PC-9 (cell line): ENCODE measurements around the gene PI4KA. TPM values are rescaled to one million over a fixed set of nuclear protein-coding genes. Genes with fewer than 3 reads are reported as not detected.

Source experiments
- BruUV-seq: library from RNA; stranded (reverse); fragments of 400-500 nt; replicated peaks from 2 replicates; lab custom pipeline; 2021; lab: Mats Ljungman, UMichigan
- CTCF ChIA-PET: fragments of 300-600 bp; sonication (Branson Sonifier 250); formaldehyde crosslinking; loops from one replicate; lab custom pipeline; 2022; ENCODE audit warnings: antibody characterized with exemption; lab: Charles Lee
- POLR2A ChIA-PET: fragments of 300-600 bp; sonication (Branson Sonifier 250); formaldehyde crosslinking; loops from one replicate; lab custom pipeline; 2022; ENCODE audit warnings: antibody characterized with exemption; ENCODE audit not compliant: unreplicated experiment; lab: Charles Lee
- DNase-seq, 2 experiments: peaks; one replicate each; pipeline versions ENCODE4 v3.0.0 to v3.0.0-alpha.2; 2015 to 2022; ENCODE audit warnings: mixed read lengths in 1 of 2
- H2AFZ ChIP-seq: fragments of 200-600 bp; sonication (generic); 2 replicates; pipeline ENCODE4 v1.8.1; 2017; ENCODE audit warnings: antibody characterized with exemption
- H3F3A ChIP-seq: fragments of 200-600 bp; sonication (generic); 2 replicates; pipeline ENCODE4 v1.8.1; 2017; ENCODE audit warnings: antibody characterized with exemption, mild to moderate bottlenecking, low read depth; ENCODE audit not compliant: insufficient read depth
- H3K27ac ChIP-seq: fragments of 200-600 bp; sonication (generic); 2 replicates; pipeline ENCODE4 v1.6.1; 2016; ENCODE audit warnings: mixed run types
- H3K27me3 ChIP-seq: fragments of 200-600 bp; sonication (generic); 2 replicates; pipeline ENCODE4 v1.6.1; 2016; ENCODE audit warnings: low read depth, mixed run types; ENCODE audit not compliant: insufficient read depth
- H3K36me3 ChIP-seq: fragments of 200-600 bp; sonication (generic); 2 replicates; pipeline ENCODE4 v1.6.1; 2016; ENCODE audit warnings: low read depth, mixed run types
- H3K4me1 ChIP-seq: fragments of 200-600 bp; sonication (generic); replicated peaks from 2 replicates; pipeline ENCODE4 v1.6.1; 2016; ENCODE audit warnings: mixed run types; ENCODE audit not compliant: insufficient read depth
- H3K4me2 ChIP-seq: fragments of 200-600 bp; sonication (generic); 2 replicates; pipeline ENCODE4 v1.6.1; 2017; ENCODE audit warnings: mixed run types
- H3K4me3 ChIP-seq: fragments of 200-600 bp; sonication (generic); 2 replicates; pipeline ENCODE4 v1.6.1; 2016; ENCODE audit warnings: mixed run types
- H3K79me2 ChIP-seq: fragments of 200-600 bp; sonication (generic); 2 replicates; pipeline ENCODE4 v1.6.1; 2017; ENCODE audit warnings: low read depth, mixed run types
- H3K9me2 ChIP-seq: fragments of 200-600 bp; sonication (generic); 2 replicates; pipeline ENCODE4 v1.8.1; 2017; ENCODE audit warnings: mild to moderate bottlenecking; ENCODE audit not compliant: insufficient read depth
- H3K9me3 ChIP-seq: fragments of 200-600 bp; sonication (generic); 2 replicates; pipeline ENCODE4 v1.8.1; 2016; ENCODE audit warnings: low read depth; ENCODE audit not compliant: insufficient read depth
- H4K20me1 ChIP-seq: fragments of 200-600 bp; sonication (generic); 2 replicates; pipeline ENCODE4 v1.8.1; 2017; ENCODE audit not compliant: insufficient read depth
- EZH2 ChIP-seq: fragments of 200-600 bp; sonication (generic); IDR thresholded peaks from 2 replicates; pipeline ENCODE4 v1.8.0; 2017; ENCODE audit warnings: antibody characterized with exemption, low read depth
- intact Hi-C: fragments of 100-400 bp; cut with micrococcal nuclease; formaldehyde crosslinking; loops from one replicate; pipeline ENCODE4 v1.10.0; 2022; ENCODE audit not compliant: unreplicated experiment
- total RNA-seq: library from RNA; stranded (reverse); gene quantifications from 2 replicates; pipeline ENCODE4 v1.2.3, GENCODE V29; 2021
- TF ChIP-seq, protein P1 (sequence below): fragments of 200-600 bp; sonication (generic); conservative IDR thresholded peaks from 2 replicates; pipeline ENCODE4 v1.6.1; 2017; ENCODE audit warnings: mixed run types, antibody characterized with exemption, mild to moderate bottlenecking, moderate library complexity

PI4KA gene
- total RNA-seq, 1 experiment from 2014 or later = 27.9 TPM

DNA sequence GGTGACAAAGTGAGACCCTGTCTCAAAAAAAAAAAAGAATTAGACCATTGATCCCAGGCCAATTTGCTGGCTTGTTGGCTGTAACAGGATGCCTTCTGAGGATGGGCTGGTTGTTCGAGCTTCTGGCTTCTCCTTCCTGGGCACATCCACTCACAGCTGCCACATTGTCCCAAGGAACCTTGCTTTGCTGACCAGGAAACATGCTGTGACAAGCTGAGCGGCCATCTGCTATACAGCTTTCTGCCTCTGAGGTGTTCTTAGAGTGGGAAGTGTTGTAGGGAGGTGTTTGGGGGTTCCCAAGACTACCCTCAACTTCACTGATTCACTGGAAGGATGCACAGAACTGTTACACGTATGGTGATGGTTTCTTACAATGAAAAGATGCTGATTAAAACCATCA, 6.7 kb upstream of the PI4KA start:
- H3K27ac ChIP-seq = no peak overlapping the region
- no peaks in the 10 kb centered on the region for H3K9me3 ChIP-seq
- no peak for TF ChIP-seq EZH2
- TF ChIP-seq, protein P1, sequence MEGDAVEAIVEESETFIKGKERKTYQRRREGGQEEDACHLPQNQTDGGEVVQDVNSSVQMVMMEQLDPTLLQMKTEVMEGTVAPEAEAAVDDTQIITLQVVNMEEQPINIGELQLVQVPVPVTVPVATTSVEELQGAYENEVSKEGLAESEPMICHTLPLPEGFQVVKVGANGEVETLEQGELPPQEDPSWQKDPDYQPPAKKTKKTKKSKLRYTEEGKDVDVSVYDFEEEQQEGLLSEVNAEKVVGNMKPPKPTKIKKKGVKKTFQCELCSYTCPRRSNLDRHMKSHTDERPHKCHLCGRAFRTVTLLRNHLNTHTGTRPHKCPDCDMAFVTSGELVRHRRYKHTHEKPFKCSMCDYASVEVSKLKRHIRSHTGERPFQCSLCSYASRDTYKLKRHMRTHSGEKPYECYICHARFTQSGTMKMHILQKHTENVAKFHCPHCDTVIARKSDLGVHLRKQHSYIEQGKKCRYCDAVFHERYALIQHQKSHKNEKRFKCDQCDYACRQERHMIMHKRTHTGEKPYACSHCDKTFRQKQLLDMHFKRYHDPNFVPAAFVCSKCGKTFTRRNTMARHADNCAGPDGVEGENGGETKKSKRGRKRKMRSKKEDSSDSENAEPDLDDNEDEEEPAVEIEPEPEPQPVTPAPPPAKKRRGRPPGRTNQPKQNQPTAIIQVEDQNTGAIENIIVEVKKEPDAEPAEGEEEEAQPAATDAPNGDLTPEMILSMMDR = no peak
- CTCF ChIA-PET = interaction anchor here (0.6 kb wide), 1 partner anchor 125 kb away, joined by 5 read pairs; no protein-coding TSS in a partner anchor
- H3K27me3 ChIP-seq = no peaks in the 10 kb centered on the region
- H3F3A ChIP-seq = no peaks in the 10 kb centered on the region
- no peaks in the 10 kb centered on the region for H3K79me2 ChIP-seq
- no peak overlapping the region for H2AFZ ChIP-seq
- POLR2A ChIA-PET = no interaction called here
- no peak overlapping the region for H3K4me3 ChIP-seq
- intact Hi-C loops = no loop called here
- H3K4me2 ChIP-seq = no peak overlapping the region
- no TSS peak for BruUV-seq
- H3K4me1 ChIP-seq = peaks cover 5% of the 10 kb centered on the region; the same call in 1 of the 2 replicates
- H3K9me2 ChIP-seq = no peaks in the 10 kb centered on the region
- no peaks in the 10 kb centered on the region for H4K20me1 ChIP-seq
- no peak for DNase-seq
- no peaks in the 10 kb centered on the region for H3K36me3 ChIP-seq

DNA sequence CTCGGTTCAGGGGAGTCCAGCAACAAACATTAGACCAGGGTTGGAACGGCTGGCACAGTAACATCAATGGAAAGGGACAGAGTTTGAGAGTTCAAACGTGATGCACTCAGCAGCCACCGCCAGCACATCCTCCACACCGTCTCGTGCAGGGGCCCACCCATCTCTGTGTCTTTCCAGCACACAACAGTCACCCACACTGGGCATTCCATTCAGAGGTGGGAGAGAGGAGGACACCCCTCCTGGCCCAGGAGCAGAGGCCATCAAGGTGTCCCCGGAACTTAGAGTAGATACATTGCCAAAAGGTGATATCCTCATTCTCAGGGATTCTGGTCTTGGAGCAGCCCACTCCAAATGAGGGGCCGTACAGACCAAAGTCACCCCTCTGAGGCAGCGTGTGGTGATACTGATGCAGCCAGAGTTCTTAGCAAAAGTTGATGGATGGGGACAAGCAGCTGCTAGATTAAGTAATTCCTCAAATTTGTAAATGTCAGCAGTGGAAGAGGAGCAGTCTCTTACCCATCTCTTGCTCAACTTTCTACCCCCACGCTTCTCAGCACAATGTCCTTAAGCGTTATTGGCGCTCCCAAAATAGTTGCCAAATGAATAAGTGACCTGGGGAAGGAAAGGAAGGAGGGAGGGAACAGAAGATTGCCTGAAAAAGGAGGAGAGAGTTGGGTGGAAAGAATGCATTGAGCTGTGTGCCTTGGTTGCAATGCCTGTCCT, 5.7 kb upstream of the PI4KA start:
- Histone ChIP-seq H3K27ac (no peak overlapping the region), H3K9me3 (no peaks in the 10 kb centered on the region), H3K9me2 (no peaks in the 10 kb centered on the region), H3K79me2 (peaks cover 5% of the 10 kb centered on the region; the same call in 1 of the 2 replicates), H3K4me3 (no peak overlapping the region), H4K20me1 (no peaks in the 10 kb centered on the region), H3K36me3 (no peaks in the 10 kb centered on the region), H3K4me1 (peaks cover 5% of the 10 kb centered on the region), H2AFZ (no peak overlapping the region), H3K4me2 (no peak overlapping the region), H3K27me3 (no peaks in the 10 kb centered on the region), H3F3A (no peaks in the 10 kb centered on the region)
- ChIA-PET CTCF (no interaction called here), POLR2A (no interaction called here)
- no peak for TF ChIP-seq EZH2
- TF ChIP-seq, protein P1 = no peak
- DNase-seq = no peak
- no TSS peak for BruUV-seq
- intact Hi-C loops = no loop called here

DNA sequence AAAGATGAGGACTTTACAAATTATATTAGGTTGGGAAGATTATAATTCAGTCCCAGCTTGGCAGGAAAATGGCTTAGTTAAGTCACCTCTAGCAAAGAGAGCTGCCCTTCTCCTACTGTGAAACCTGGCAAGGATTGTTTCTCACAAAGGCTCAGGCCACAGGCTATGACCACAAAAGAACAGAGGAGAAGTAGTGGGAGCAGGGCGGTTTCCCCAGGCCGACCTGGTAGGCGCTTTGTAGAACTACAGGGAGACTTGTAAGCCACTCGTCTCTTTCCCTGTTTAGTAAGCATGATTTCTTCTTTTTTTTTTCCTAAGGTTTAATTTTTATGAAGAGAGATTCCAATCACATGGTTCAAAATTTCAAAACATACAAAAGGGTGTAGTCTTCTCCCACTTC, 4.8 kb upstream of the PI4KA start:
- ChIA-PET CTCF (no interaction called here), POLR2A (no interaction called here)
- Histone ChIP-seq H3K9me3 (no peaks in the 10 kb centered on the region), H3K4me1 (peaks cover 5% of the 10 kb centered on the region), H3K27me3 (no peaks in the 10 kb centered on the region), H3K9me2 (no peaks in the 10 kb centered on the region), H3K27ac (no peak overlapping the region), H3K4me3 (no peak overlapping the region), H2AFZ (no peak overlapping the region), H4K20me1 (no peaks in the 10 kb centered on the region), H3K4me2 (no peak overlapping the region), H3K79me2 (peaks cover 5% of the 10 kb centered on the region; the same call in 1 of the 2 replicates), H3K36me3 (no peaks in the 10 kb centered on the region), H3F3A (no peaks in the 10 kb centered on the region)
- no TSS peak for BruUV-seq
- no peak for TF ChIP-seq EZH2
- TF ChIP-seq, protein P1 = no peak
- intact Hi-C loops = no loop called here
- DNase-seq = no peak
